Peyer's patch (tissue), 4 donors: ENCODE results near the gene NID1.

Experiments
- CTCF ChIP-seq, 6 experiments: fragments of 450-650 bp in 4 of 6; fragments of 200-600 bp in 2 of 6; sonication (generic) in 1 of 6; IDR thresholded peaks; one replicate each; pipeline ENCODE4 v1.5.1; 2017 to 2019; ENCODE audit warnings: antibody characterized with exemption in 6 of 6, mild to moderate bottlenecking in 3 of 6, moderate library complexity in 1 of 6
- POLR2A ChIP-seq, 2 donors: fragments of 450-650 bp; IDR thresholded peaks; one replicate each; pipeline ENCODE4 v1.5.1; 2017; ENCODE audit warnings: antibody characterized with exemption in 2 of 2, mild to moderate bottlenecking in 2 of 2, moderate library complexity in 2 of 2

DNA sequence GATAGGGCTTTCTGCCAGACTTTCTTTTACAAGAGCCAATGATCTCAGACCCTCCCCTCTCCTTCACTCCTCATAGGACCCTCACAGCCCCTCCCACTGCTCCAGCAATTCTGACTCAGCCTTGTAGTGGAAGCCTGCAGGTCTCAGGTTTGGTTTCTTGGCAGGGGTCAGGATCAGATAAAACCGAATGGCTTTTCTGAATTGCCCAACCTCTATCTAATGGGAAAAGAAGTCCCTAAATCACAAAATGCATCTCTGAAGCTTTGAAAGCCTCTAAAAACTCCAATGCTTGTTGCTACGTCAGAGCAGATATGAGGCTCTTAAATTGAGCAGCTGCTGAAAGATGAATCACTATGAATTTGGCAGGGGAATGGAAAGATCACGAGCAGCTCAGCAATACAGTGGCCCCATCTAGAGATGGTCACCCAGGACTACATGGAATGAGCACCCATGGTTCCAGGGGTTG, 74.5 kb downstream of the NID1 start:
- TF ChIP-seq CTCF (IDR thresholded peaks at IDR 0.05) (no peak), POLR2A (IDR thresholded peaks at IDR 0.05) (no peak)
